HG02642 (cell line): ENCODE measurements around the gene RAMP2.
A peak's percentile ranks its signal among the peaks of the same experiment; 100 is the strongest.
"Not testable (repeated sequence)": the region's sequence is repeated elsewhere in the genome, so short reads cannot be mapped to it uniquely, and the experiment has no call there.

Source experiments
- ATAC-seq: cut with Tn5 transposase; IDR thresholded peaks from one replicate; pipeline ENCODE4 v1.9.1; 2021; ENCODE audit warnings: mild to moderate bottlenecking; ENCODE audit not compliant: unreplicated experiment, poor library complexity

Gene RAMP2

DNA sequence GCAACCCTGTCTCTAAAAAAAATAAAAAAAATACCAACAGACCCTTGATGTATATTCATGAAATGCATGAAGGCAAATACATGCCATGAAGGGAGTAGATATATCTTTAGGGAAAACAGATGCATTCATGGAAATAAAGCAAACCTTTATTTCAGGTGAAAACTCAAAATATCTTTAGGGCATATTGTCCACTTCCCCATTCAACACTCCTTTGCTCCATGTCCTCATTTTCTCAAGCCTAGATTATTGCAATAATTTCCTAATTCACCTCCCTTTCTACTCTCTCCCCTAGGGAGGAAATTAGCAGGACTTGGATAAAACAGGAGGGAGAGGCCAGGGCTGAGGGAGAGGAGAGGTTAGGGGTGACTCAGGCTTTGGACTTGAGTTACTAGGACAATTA, 6.5 kb downstream of the RAMP2 start:
- no peak for ATAC-seq

GRCh38 chr17:42768006-42768405, 7.0 kb downstream of the RAMP2 start:
- not testable (repeated sequence) for ATAC-seq

GRCh38 chr17:42769964-42770363, 8.9 kb downstream of the RAMP2 start:
- not testable (repeated sequence) for ATAC-seq

DNA sequence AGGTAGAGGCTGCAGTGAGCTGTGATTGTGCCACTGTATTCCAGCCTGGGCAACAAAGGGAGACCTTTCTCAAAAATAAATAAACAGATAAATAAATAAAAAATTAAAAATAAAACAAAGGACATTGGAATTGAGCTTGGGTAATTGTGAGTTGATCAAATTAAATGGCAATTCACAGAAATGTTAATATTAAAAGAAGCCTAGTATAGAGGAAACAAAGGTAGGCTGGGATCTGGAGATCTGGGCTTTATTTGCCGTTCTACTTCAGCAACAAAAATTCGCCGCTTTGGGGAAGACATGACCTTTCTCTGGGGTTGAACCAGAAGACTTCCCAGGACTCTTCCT, 11.9 kb downstream of the RAMP2 start:
- no peak for ATAC-seq

- peak; percentile 80 for ATAC-seq
Measured at GRCh38 chr17:42773290-42774035, 12.4 kb downstream of the RAMP2 start, which contains the start of gene VPS25. TSS of gene VPS25 (plus strand) at chr17:42773449. CDS start at chr17:42773476, 27 bp downstream.

DNA sequence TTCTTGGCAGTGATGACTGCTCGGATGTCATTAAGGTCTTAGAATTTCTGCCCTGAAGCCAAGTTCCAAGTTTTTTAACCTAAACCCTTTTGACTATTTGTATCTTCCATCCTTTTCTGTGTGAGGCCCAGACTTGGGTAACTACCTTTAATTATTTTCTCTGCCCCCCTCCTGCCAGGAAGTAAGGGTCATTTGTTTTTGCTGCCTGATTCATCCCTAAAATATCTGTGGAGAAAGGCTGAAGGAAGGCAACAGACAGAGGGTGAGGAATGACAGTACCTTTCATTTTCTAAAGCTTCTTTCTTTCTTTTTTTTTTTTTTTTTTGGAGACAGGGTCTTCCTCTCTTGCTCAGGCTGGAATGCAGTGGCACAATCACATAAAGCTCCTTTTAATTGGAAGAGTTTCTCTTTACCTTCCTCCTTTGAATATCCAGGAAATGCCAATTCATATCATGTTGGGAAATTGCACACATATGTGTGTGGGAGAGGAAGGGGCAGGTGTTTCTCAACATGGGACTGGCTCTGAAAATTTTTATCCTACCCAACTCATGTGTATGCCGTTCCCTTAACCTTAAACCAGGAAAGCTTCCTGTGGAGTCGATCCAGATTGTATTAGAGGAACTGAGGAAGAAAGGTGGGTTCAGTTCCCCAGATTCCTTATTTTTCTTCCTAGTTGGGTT, 13.2 kb downstream of the RAMP2 start:
- ATAC-seq = no peak

DNA sequence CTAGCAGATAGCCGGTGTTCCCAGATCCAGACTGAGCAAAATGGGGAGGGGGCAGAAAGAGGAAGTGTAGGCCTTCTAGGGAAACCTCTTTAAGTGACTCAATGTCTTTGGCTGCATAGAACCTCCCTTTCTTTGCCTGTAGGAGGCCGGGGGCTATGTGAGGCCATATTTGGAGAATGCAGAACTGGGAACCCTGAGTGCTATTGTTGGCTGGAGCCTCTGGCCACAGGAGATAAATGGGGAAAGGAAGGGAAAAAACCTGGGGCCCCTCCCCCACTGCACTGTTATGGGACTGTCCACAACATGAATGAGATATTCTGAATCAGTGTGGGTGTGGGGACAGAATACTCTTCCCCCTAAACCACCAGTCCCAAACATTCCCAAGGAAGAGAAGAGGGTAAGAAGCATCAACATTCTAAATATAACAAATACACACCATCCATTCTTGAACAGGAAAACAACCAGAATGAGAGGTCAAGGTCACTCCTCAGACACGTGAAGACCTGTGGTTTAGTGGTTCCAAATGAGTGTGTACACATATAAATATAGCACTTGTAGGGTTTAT, 14.6 kb downstream of the RAMP2 start:
- ATAC-seq = no peak

- no peak for ATAC-seq
Measured at GRCh38 chr17:42778570-42778969, 17.5 kb downstream of the RAMP2 start.

DNA sequence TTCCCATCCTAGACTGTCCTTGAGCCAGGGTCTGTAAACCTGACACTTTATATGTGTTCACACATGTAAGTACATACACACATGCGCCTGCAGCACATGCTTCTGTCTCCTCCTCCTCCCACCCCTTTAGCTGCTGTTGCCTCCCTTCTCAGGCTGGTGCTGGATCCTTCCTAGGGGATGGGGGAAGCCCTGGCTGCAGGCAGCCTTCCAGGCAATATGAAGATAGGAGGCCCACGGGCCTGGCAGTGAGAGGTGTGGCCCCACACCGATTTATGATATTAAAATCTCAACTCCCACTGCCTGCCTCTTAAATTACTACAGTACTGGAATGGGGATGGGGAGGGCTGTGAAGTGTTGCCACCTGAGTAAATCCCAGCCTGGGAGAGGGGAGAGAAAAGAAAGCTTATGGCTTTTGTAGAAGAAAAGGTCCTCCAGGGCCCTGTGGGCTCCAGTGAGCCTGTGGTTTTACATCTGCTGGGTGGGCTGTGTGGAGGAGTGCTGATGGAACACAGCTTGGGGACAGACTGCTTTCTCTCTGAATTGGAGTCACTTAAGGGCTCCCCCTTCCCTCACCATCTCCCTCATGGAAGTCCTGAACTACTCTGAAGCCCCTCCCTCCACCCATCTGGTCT, 18.4 kb downstream of the RAMP2 start:
- no peak for ATAC-seq

- no peak for ATAC-seq
Measured at GRCh38 chr17:42779936-42780850, 19.2 kb downstream of the RAMP2 start, which contains the start of gene WNK4. TSS of gene WNK4 (plus strand) at chr17:42780610. CDS start at chr17:42780699, 89 bp downstream.

GRCh38 chr17:42780851-42781638, 20.0 kb downstream of the RAMP2 start:
- no peak for ATAC-seq

GRCh38 chr17:42781639-42782165, 20.7 kb downstream of the RAMP2 start:
- ATAC-seq = no peak

GRCh38 chr17:42782166-42783061, 21.4 kb downstream of the RAMP2 start:
- no peak for ATAC-seq

DNA sequence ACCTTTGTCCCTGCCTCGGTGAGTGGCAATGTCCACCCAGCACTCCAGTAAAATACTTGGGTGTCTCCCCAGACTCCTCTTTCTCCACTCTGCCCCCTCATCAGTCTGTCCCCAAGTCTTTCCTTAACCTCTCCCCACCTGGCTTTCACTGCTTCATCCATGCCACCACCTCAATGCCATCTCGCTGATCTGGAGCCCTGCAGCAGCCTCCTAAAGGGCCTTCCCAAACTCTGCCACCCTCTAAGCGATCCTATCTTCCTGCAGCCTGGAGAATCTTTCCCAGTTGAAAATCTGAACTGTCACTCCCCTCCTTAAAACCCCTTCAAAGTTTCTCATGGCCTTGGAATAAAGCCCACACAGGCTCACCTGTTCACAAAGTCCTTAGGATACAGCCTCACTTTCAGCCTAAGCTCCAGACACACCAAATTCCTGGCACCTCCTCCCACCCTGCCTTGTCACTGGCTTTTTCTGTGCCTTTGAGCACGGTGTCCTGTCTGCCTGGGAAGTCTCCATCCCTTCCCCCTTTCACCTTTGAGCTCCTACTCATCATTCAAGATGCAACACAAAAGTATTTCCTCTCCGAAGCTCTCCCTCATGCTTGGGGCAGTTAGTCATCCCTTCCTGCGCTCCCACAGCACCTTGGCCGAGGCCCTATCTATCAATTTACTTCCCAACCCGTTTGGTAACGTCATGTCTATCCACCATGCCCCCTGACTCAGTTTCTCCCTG, 22.2 kb downstream of the RAMP2 start:
- no peak for ATAC-seq

DNA sequence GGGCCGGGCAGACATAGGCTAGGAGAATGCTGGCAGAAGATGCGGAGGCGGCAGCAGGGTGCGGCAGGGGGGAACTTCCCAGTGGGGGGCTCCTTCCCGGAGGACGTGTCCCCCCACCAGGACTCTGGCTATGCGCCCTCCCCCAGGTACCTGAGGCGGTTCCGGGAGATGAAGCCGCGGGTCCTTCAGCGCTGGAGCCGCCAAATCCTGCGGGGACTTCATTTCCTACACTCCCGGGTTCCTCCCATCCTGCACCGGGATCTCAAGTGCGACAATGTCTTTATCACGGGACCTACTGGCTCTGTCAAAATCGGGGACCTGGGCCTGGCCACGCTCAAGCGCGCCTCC, 22.7 kb downstream of the RAMP2 start:
- no peak for ATAC-seq

GRCh38 chr17:42784409-42784808, 23.4 kb downstream of the RAMP2 start:
- no peak for ATAC-seq

DNA sequence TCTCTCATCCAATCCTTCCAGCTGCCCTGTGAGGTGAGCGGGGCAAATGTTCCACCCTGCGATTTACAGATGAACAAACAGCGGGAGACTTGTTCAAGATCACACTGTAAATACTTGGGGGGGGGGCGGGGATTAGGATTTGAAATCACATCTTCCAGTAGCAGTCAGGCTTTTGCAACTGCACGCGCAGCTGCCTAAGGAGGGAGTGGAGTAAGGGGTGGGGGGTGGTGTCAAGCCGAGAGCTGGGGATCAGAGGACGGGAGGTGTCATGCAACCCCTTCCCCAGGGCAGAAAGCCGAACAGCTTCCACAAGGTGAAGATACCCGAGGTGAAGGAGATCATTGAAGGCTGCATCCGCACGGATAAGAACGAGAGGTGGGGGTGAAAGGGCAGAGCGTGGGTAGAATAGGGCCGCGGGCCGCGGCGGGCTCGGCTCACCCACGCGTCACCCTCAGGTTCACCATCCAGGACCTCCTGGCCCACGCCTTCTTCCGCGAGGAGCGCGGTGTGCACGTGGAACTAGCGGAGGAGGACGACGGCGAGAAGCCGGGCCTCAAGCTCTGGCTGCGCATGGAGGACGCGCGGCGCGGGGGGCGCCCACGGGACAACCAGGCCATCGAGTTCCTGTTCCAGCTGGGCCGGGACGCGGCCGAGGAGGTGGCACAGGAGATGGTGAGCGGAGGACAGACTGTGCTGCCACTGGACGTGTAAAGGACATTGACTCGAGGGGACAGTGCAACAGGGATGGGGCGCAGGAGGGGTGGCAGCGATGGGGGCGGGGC, 24.0 kb downstream of the RAMP2 start:
- ATAC-seq = no peak
